ENCODE results near the gene TRMU. TPM values are rescaled to one million over a fixed set of nuclear protein-coding genes. Genes with fewer than 3 reads are reported as not detected.

TRMU gene
- total and polyA plus RNA-seq, 4 donors = 14.3 to 34.4 (median 18.6) TPM

GRCh38 chr22:46387748-46388147 is 52.2 kb downstream of the TRMU start:
- DNase-seq (ENCODE audit: low spot score) = no peak
- Histone ChIP-seq H3K36me3 (ENCODE audit: control insufficient read depth in 4 of 4, insufficient read depth in 3 of 4, low read depth in 1 of 4, low read length in 3 of 4) (no peaks in the 10 kb centered on the region), H3K27me3 (ENCODE audit: control insufficient read depth in 4 of 4, insufficient read depth in 4 of 4, low read length in 3 of 4) (no peaks in the 10 kb centered on the region), H3K9me3 (ENCODE audit: control insufficient read depth in 4 of 4, low read length in 3 of 4) (no peaks in the 10 kb centered on the region), H3K27ac (ENCODE audit: low read depth in 1 of 2, low read length in 2 of 2) (no peak overlapping the region), H3K9ac (ENCODE audit: low read depth in 1 of 2, low read length in 2 of 2) (no peak overlapping the region), H3K4me1 (ENCODE audit: control insufficient read depth in 4 of 4, insufficient read depth in 4 of 4, low read length in 3 of 4) (peaks cover 0 to 4% (median 0%) of the 10 kb centered on the region in 4 donors), H3K4me3 (ENCODE audit: low read depth in 1 of 3, low read length in 3 of 3) (no peak overlapping the region)
- WGBS = 92% methylated on average over 11 of the region's 11 CpGs
- TF ChIP-seq FOXA1 (IDR thresholded peaks at IDR 0.05) = no peak

GRCh38 chr22:46388647-46389046 is 53.1 kb downstream of the TRMU start:
- DNase-seq (ENCODE audit: low spot score) = no peak
- no peak overlapping the region for H3K27ac ChIP-seq (ENCODE audit: low read depth in 1 of 2, low read length in 2 of 2)
- TF ChIP-seq REST (IDR thresholded peaks at IDR 0.05) (no peak), JUND (IDR thresholded peaks at IDR 0.05) (no peak), YY1 (IDR thresholded peaks at IDR 0.05) (no peak)

GRCh38 chr22:46389081-46389480 is 53.6 kb downstream of the TRMU start:
- no peak for DNase-seq (ENCODE audit: low spot score)
- TF ChIP-seq ATF3 (IDR thresholded peaks at IDR 0.05) = no peak
- no peak for TF ChIP-seq MAX (IDR thresholded peaks at IDR 0.05)
- TF ChIP-seq JUND (IDR thresholded peaks at IDR 0.05) = no peak
- no peak for TF ChIP-seq EGR1 (IDR thresholded peaks at IDR 0.05; ENCODE audit: low read depth in 2 of 2)
- TF ChIP-seq HNF4G (IDR thresholded peaks at IDR 0.05) = no peak
- no peak for TF ChIP-seq NR2F2 (IDR thresholded peaks at IDR 0.05)
- no peak for TF ChIP-seq ZBTB33 (IDR thresholded peaks at IDR 0.05)
- no peak for TF ChIP-seq FOXA1 (IDR thresholded peaks at IDR 0.05)
- no peak for TF ChIP-seq HNF4A (conservative IDR thresholded peaks at IDR 0.05)
- WGBS = 93% methylated on average over 30 of the region's 30 CpGs

More at GRCh38 chr22:46388647-46389046, 53.1 kb downstream of the TRMU start:
- Histone ChIP-seq H3K36me3 (ENCODE audit: control insufficient read depth in 4 of 4, insufficient read depth in 3 of 4, low read depth in 1 of 4, low read length in 3 of 4) (no peaks in the 10 kb centered on the region), H3K9me3 (ENCODE audit: control insufficient read depth in 4 of 4, low read length in 3 of 4) (no peaks in the 10 kb centered on the region), H3K27me3 (ENCODE audit: control insufficient read depth in 4 of 4, insufficient read depth in 4 of 4, low read length in 3 of 4) (no peaks in the 10 kb centered on the region), H3K4me1 (ENCODE audit: control insufficient read depth in 4 of 4, insufficient read depth in 4 of 4, low read length in 3 of 4) (peaks cover 0 to 4% (median 0%) of the 10 kb centered on the region in 4 donors), H3K4me3 (ENCODE audit: low read depth in 1 of 3, low read length in 3 of 3) (no peak overlapping the region), H3K9ac (ENCODE audit: low read depth in 1 of 2, low read length in 2 of 2) (no peak overlapping the region)
- WGBS = 86% methylated on average over 10 of the region's 10 CpGs

More at GRCh38 chr22:46389081-46389480, 53.6 kb downstream of the TRMU start:
- no peaks in the 10 kb centered on the region for H3K27me3 ChIP-seq (ENCODE audit: control insufficient read depth in 4 of 4, insufficient read depth in 4 of 4, low read length in 3 of 4)
- H3K4me1 ChIP-seq (ENCODE audit: control insufficient read depth in 4 of 4, insufficient read depth in 4 of 4, low read length in 3 of 4) = peaks cover 0 to 4% (median 0%) of the 10 kb centered on the region in 4 donors
- H3K36me3 ChIP-seq (ENCODE audit: control insufficient read depth in 4 of 4, insufficient read depth in 3 of 4, low read depth in 1 of 4, low read length in 3 of 4) = no peaks in the 10 kb centered on the region
- H3K9ac ChIP-seq (ENCODE audit: low read depth in 1 of 2, low read length in 2 of 2) = no peak overlapping the region
- no peaks in the 10 kb centered on the region for H3K9me3 ChIP-seq (ENCODE audit: control insufficient read depth in 4 of 4, low read length in 3 of 4)
- no peak overlapping the region for H3K4me3 ChIP-seq (ENCODE audit: low read depth in 1 of 3, low read length in 3 of 3)
- no peak overlapping the region for H3K27ac ChIP-seq (ENCODE audit: low read depth in 1 of 2, low read length in 2 of 2)

All from liver (tissue), 9 donors.